GM23248 (cell line): ENCODE results near the gene DNAH2. TPM values are rescaled to one million over a fixed set of nuclear protein-coding genes. Genes with fewer than 3 reads are reported as not detected.

Source experiments
- DNase-seq: peaks from one replicate; pipeline ENCODE4 v3.0.0-alpha.2; 2015
- H2AFZ ChIP-seq: fragments of 200-600 bp; sonication (generic); 2 replicates; pipeline ENCODE4 v1.6.1; 2016; ENCODE audit warnings: antibody characterized with exemption
- H3F3A ChIP-seq: fragments of 200-600 bp; sonication (generic); 2 replicates; pipeline ENCODE4 v1.6.1; 2016; ENCODE audit warnings: mild to moderate bottlenecking, antibody characterized with exemption, mixed run types; ENCODE audit not compliant: insufficient read depth
- H3K27ac ChIP-seq: fragments of 200-600 bp; sonication (generic); 2 replicates; pipeline ENCODE4 v1.5.1; 2016; ENCODE audit warnings: mild to moderate bottlenecking
- H3K27me3 ChIP-seq: fragments of 200-600 bp; sonication (generic); replicated peaks from 2 replicates; pipeline ENCODE4 v1.6.1; 2016; ENCODE audit warnings: mild to moderate bottlenecking; ENCODE audit not compliant: insufficient read depth
- H3K36me3 ChIP-seq: fragments of 200-600 bp; sonication (generic); 2 replicates; pipeline ENCODE4 v1.6.1; 2016; ENCODE audit warnings: low read depth, mild to moderate bottlenecking
- H3K4me1 ChIP-seq: fragments of 200-600 bp; sonication (generic); 2 replicates; pipeline ENCODE4 v1.6.1; 2016; ENCODE audit warnings: mild to moderate bottlenecking; ENCODE audit not compliant: insufficient read depth
- H3K4me2 ChIP-seq: fragments of 200-600 bp; sonication (generic); one replicate; pipeline ENCODE4 v1.6.1; 2016; ENCODE audit warnings: mild to moderate bottlenecking; ENCODE audit not compliant: unreplicated experiment
- H3K4me3 ChIP-seq: fragments of 200-600 bp; sonication (generic); 2 replicates; pipeline ENCODE4 v1.5.1; 2016; ENCODE audit warnings: mild to moderate bottlenecking
- H3K79me2 ChIP-seq: fragments of 200-600 bp; sonication (generic); 2 replicates; pipeline ENCODE4 v1.6.1; 2016; ENCODE audit warnings: mild to moderate bottlenecking; ENCODE audit not compliant: insufficient read depth
- H3K9ac ChIP-seq: fragments of 200-600 bp; sonication (generic); 2 replicates; pipeline ENCODE4 v1.6.1; 2016; ENCODE audit warnings: mild to moderate bottlenecking
- H3K9me2 ChIP-seq: fragments of 200-600 bp; sonication (generic); 2 replicates; pipeline ENCODE4 v1.6.1; 2016; ENCODE audit warnings: mixed run types, mild to moderate bottlenecking, moderate library complexity; ENCODE audit not compliant: insufficient read depth
- H3K9me3 ChIP-seq: fragments of 200-600 bp; sonication (generic); one replicate; pipeline ENCODE4 v1.6.1; 2017; ENCODE audit warnings: low read depth
- H4K20me1 ChIP-seq: fragments of 200-600 bp; sonication (generic); 2 replicates; pipeline ENCODE4 v1.6.0; 2016; ENCODE audit not compliant: insufficient read depth
- EZH2 ChIP-seq: fragments of 200-600 bp; sonication (generic); IDR thresholded peaks from 2 replicates; pipeline ENCODE4 v1.6.1; 2018; ENCODE audit warnings: antibody characterized with exemption, mild to moderate bottlenecking; ENCODE audit not compliant: insufficient read depth, poor library complexity, severe bottlenecking
- EZH2phosphoT487 ChIP-seq: fragments of 200-600 bp; sonication (generic); IDR thresholded peaks from 2 replicates; pipeline ENCODE4 v1.6.1; 2018; ENCODE audit warnings: antibody characterized with exemption, moderate library complexity, mild to moderate bottlenecking, low read depth; ENCODE audit not compliant: insufficient read depth
- WGBS, 2 experiments: methylation state at CpG; one replicate each; pipeline ENCODE4 v1.1.6; 2015 to 2017; ENCODE audit warnings: low lambda C conversion rate in 2 of 2, low coverage in 1 of 2; ENCODE audit errors: missing lambda C conversion rate in 2 of 2; 5-methylcytosine and 5-hydroxymethylcytosine counted together
- in situ Hi-C: fragments of 300-500 bp; cut with MboI; formaldehyde crosslinking; loops from 2 replicates; pipeline ENCODE4 v1.15.0; 2020
- polyA plus RNA-seq: library from polyadenylated mRNA; unstranded; fragments of >200 nt; fragmentation: Nextera tagmentation; extraction: Ambion mirVana; gene quantifications from 2 replicates; pipeline ENCODE4 v1.2.1, GENCODE V29; 2016
- total RNA-seq: library from RNA; depleted of rRNA; stranded (reverse); fragments of >200 nt; shearing (Covaris generic); gene quantifications from 2 replicates; pipeline ENCODE4 v1.2.3, GENCODE V29; 2014

The DNAH2 gene
- total and polyA plus RNA-seq, 2 experiments from 2014 or later, result not detected

DNA sequence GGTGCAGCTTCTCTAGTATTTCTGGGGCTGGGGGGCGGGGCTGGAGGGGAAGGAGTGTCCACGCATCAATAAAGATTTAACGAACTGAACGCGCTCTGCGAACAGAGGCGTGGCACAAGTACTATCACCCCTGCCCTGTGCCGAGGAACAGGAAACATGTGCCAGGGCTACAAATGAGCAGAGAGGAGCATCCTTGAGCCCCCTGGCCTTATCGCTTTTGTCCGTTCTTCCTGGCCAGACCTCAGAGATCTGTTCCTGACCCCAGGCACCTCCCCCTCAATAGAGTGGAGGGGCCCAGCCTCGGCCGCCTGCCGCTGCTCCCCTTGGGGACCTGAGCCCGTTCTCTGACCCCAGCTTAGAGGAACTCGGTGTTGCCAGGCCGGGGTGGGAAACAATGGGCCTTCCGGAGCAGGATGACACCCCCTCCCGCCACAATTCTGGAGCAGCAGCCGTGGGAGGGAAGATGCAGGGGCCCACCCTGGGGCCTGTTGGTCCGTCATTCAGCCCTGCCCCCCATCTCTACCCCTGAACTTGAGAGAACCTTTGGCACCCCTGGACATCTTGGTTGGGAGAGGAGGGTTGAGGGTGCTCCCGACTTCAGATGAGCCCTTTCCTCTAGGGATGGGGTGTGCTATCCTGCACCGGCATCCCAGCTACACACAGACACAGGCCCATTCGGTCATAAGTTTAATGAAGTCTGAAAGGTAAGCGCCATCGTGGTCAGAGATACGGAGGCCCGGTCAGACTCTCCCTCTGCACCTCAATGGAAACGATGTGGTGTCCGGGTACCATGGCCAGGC lies 138.7 kb downstream of the DNAH2 start:
- no peaks in the 10 kb centered on the region for H3K9me3 ChIP-seq
- H3K79me2 ChIP-seq, result peaks cover 36% of the 10 kb centered on the region
- peak overlapping the region; percentile 86 for H3K9ac ChIP-seq
- TF ChIP-seq EZH2phosphoT487 (no peak), EZH2 (no peak)
- no peaks in the 10 kb centered on the region for H4K20me1 ChIP-seq
- peak overlapping the region; percentile 84 for H2AFZ ChIP-seq
- 3 to 4% methylated on average over 27 to 28 of the region's 29 CpGs for WGBS, 2 experiments
- peaks cover 29% of the 10 kb centered on the region; the same call in 1 of the 2 replicates for H3F3A ChIP-seq
- H3K27me3 ChIP-seq, result no peaks in the 10 kb centered on the region
- in situ Hi-C loops, result loop anchor here (10.0 kb wide), 1 partner anchor 111 kb away; no protein-coding TSS in a partner anchor
- peak overlapping the region; percentile 93 for H3K4me2 ChIP-seq
- no peaks in the 10 kb centered on the region for H3K36me3 ChIP-seq
- H3K4me3 ChIP-seq, result peak overlapping the region; percentile 80
- peak overlapping the region; percentile 88 for H3K27ac ChIP-seq
- DNase-seq, result peak; percentile 66
- 0 out of 2 replicates have a peak, but pooled peaks cover 17% of the 10 kb centered on the region for H3K4me1 ChIP-seq
- H3K9me2 ChIP-seq, result no peaks in the 10 kb centered on the region

DNA sequence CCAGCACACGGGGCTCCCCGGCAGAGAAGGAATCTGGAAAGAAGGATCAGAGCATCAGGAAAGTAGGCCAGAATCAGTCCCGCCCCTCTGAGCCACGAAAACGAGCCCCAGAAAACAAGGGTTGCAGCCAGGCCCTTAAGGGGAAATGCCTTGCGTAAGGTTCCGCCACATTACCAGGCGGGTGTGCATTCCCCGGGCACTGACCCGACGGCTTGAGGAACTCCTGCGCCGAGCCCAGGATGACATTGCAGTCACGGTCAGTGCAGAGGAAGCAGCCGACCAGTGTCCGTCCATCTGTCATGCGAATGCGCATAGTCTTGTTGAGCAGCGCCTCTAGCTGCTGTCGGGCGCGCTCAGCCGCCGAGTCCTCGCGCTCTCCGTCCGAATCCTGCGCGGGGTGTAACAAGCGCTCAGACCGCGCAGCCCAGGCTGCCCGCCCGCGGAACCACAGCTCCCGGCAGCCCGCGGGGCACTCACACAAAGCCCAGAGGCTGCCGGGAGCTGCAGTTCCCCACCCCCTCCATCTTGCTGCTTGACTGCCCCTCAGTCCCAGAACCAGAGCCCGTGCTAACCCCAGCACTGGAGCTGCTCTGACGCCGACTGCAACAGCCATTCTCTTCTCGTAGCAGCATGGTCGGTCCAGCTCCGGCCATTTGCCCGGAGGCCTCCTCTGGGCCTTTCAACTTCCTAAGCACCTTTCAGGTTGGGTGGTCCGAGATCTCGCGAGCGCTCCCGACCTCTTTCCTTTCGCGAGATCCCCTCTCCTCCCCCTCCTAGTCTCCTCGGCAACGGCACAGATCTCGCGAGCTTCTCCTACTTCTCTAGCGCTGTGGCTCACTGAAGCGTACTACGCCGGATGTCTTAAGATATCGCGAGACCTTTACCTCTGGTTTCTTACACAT lies 139.5 kb downstream of the DNAH2 start, which contains the start of gene NAA38:
Gene NAA38 (minus strand): TSS at position 749 of the 902 bp plus-strand sequence. CDS start 96 bp downstream, at position 653.
- H3K36me3 ChIP-seq, result no peaks in the 10 kb centered on the region
- no peak for TF ChIP-seq EZH2phosphoT487
- TF ChIP-seq EZH2, result no peak
- H3K79me2 ChIP-seq, result peaks cover 38% of the 10 kb centered on the region
- H4K20me1 ChIP-seq, result no peaks in the 10 kb centered on the region
- 0 to 2% methylated on average over 64 of the region's 64 CpGs for WGBS, 2 experiments
- in situ Hi-C loops, result loop anchor here (10.0 kb wide), 1 partner anchor 112 kb away; no protein-coding TSS in a partner anchor
- peaks cover 26% of the 10 kb centered on the region; the same call in 1 of the 2 replicates for H3F3A ChIP-seq
- peak; percentile 100 for DNase-seq
- peak within 1 kb of the TSS; percentile 93 for H3K4me2 ChIP-seq
- H2AFZ ChIP-seq, result peak within 1 kb of the TSS; percentile 84
- no peaks in the 10 kb centered on the region for H3K9me3 ChIP-seq
- peak within 1 kb of the TSS; percentile 86 for H3K9ac ChIP-seq
- no peaks in the 10 kb centered on the region for H3K27me3 ChIP-seq
- peak within 1 kb of the TSS; percentile 80 for H3K4me3 ChIP-seq
- H3K4me1 ChIP-seq, result 0 out of 2 replicates have a peak, but pooled peaks cover 17% of the 10 kb centered on the region
- peak within 1 kb of the TSS; percentile 88 for H3K27ac ChIP-seq
- no peaks in the 10 kb centered on the region for H3K9me2 ChIP-seq

DNA sequence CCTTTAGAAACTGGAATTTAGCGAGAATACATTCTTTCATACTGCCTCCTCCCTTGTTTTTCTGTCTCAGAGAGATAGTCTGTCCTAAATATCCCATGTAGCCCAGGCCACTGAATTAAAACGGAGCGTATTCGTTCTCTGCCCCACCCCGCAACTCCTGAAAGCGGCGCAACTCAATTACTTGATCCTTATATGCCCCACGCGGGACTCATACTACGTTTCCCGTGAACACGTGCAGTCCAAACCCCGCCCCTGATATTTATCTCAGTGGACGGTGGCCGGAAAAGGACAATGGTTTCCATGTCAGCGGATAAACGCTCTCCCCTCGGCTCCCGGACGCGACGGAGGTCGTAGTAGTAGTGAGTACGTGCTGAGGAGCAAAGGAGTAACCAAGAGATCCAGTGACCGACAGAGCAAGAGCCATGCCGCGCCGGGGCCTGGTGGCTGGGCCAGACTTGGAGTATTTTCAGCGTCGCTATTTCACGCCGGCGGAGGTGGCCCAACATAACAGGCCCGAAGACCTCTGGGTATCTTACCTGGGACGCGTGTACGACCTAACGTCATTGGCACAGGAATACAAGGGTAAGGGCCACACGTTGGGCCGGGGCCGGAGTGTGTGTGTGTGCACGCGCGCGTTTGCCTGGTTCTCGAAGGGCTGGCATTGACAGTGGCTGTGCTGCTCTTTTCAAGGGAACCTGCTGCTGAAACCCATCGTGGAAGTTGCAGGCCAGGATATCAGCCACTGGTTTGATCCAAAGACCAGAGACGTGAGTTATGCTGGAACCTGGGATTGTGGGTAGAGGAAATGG lies 140.4 kb downstream of the DNAH2 start, which contains the start of gene CYB5D1:
Gene CYB5D1 (plus strand): TSS at position 291 of the 809 bp plus-strand sequence. CDS start 132 bp downstream, at position 423.
- H3K4me3 ChIP-seq, result peak within 1 kb of the TSS; percentile 80
- no peaks in the 10 kb centered on the region for H3K9me3 ChIP-seq
- no peaks in the 10 kb centered on the region for H3K9me2 ChIP-seq
- in situ Hi-C loops, result loop anchor here (10.0 kb wide), 1 partner anchor 113 kb away; no protein-coding TSS in a partner anchor
- H2AFZ ChIP-seq, result peak within 1 kb of the TSS; percentile 84
- peak; percentile 98 for DNase-seq
- peak within 1 kb of the TSS; percentile 88 for H3K27ac ChIP-seq
- peaks cover 26% of the 10 kb centered on the region; the same call in 1 of the 2 replicates for H3F3A ChIP-seq
- no peak for TF ChIP-seq EZH2phosphoT487
- no peak for TF ChIP-seq EZH2
- H3K4me1 ChIP-seq, result 0 out of 2 replicates have a peak, but pooled peaks cover 17% of the 10 kb centered on the region
- H3K9ac ChIP-seq, result peak within 1 kb of the TSS; percentile 86
- 1% methylated on average over 48 of the region's 48 CpGs for WGBS, 2 experiments
- H4K20me1 ChIP-seq, result no peaks in the 10 kb centered on the region
- no peaks in the 10 kb centered on the region for H3K36me3 ChIP-seq
- H3K4me2 ChIP-seq, result peak within 1 kb of the TSS; percentile 93
- peaks cover 34% of the 10 kb centered on the region for H3K79me2 ChIP-seq
- H3K27me3 ChIP-seq, result no peaks in the 10 kb centered on the region
